Endodermal cell (in vitro differentiated cells): ENCODE measurements around the gene MAP4K3. TPM values are rescaled to one million over a fixed set of nuclear protein-coding genes. Genes with fewer than 3 reads are reported as not detected.

Source experiments
- DNase-seq: peaks from one replicate; pipeline ENCODE4 v3.0.0-alpha.2; 2017
- H3K27ac ChIP-seq: 2 replicates; pipeline ENCODE4 v1.5.1; 2013; ENCODE audit warnings: mild to moderate bottlenecking, low read depth, low read length, moderate library complexity
- H3K27me3 ChIP-seq: 2 replicates; pipeline ENCODE4 v1.6.1; 2013; ENCODE audit warnings: mild to moderate bottlenecking, low read length, moderate library complexity; ENCODE audit not compliant: insufficient read depth, control insufficient read depth, poor library complexity, severe bottlenecking
- H3K36me3 ChIP-seq: 2 replicates; pipeline ENCODE4 v1.7.0; 2013; ENCODE audit warnings: mild to moderate bottlenecking, low read length, moderate library complexity; ENCODE audit not compliant: control insufficient read depth, insufficient read depth
- H3K4me1 ChIP-seq: one replicate; pipeline ENCODE4 v1.7.0; 2013; ENCODE audit warnings: low read length; ENCODE audit not compliant: control insufficient read depth, insufficient read depth
- H3K4me3 ChIP-seq: 2 replicates; pipeline ENCODE4 v1.5.1; 2013; ENCODE audit warnings: mild to moderate bottlenecking, low read length, moderate library complexity
- H3K9ac ChIP-seq: 2 replicates; pipeline ENCODE4 v1.6.1; 2013; ENCODE audit warnings: mild to moderate bottlenecking, low read length, moderate library complexity; ENCODE audit not compliant: poor library complexity, severe bottlenecking; ENCODE audit errors: extremely low read depth
- H3K9me3 ChIP-seq: 2 replicates; pipeline ENCODE4 v1.6.1; 2013; ENCODE audit warnings: mild to moderate bottlenecking, low read length, moderate library complexity; ENCODE audit not compliant: control insufficient read depth
- H3K27ac Mint-ChIP-seq: 2 replicates; pipeline ENCODE4 v1.8.0; 2020; ENCODE audit warnings: mixed read lengths
- H3K27me3 Mint-ChIP-seq: 2 replicates; pipeline ENCODE4 v1.8.0; 2021; ENCODE audit warnings: mild to moderate bottlenecking, mixed read lengths; ENCODE audit not compliant: insufficient read depth
- H3K36me3 Mint-ChIP-seq: 2 replicates; pipeline ENCODE4 v1.8.0; 2020; ENCODE audit warnings: low read depth, mixed read lengths
- H3K4me1 Mint-ChIP-seq: 2 replicates; pipeline ENCODE4 v1.8.0; 2020; ENCODE audit warnings: mixed read lengths
- H3K4me3 Mint-ChIP-seq: 2 replicates; pipeline ENCODE4 v1.8.0; 2020; ENCODE audit warnings: mild to moderate bottlenecking, moderate library complexity, mixed read lengths
- H3K9me3 Mint-ChIP-seq: 2 replicates; pipeline ENCODE4 v1.8.0; 2020; ENCODE audit warnings: mild to moderate bottlenecking, mixed read lengths
- CTCF ChIP-seq: fragments of 200-600 bp; sonication (generic); conservative IDR thresholded peaks from 2 replicates; pipeline ENCODE4 v1.5.0; 2021; ENCODE audit warnings: antibody characterized with exemption, mild to moderate bottlenecking
- WGBS, 2 experiments: methylation state at CpG; one replicate each; pipeline versions ENCODE4 v1.1.5 to v1.1.7; 2013; ENCODE audit warnings: missing lambda C conversion rate in 2 of 2, mixed read lengths in 1 of 2; ENCODE audit not compliant: insufficient coverage in 1 of 2, insufficient read length in 1 of 2; 5-methylcytosine and 5-hydroxymethylcytosine counted together
- total RNA-seq, 2 donors: library from RNA; stranded (reverse); fragmentation: NEBNext Ultra II Directional in 1 of 2; extraction: Animal tissue kit (Norgen Biotek cat#: 25700) in 1 of 2; gene quantifications; 2 replicates in 1 of 2; 3 replicates in 1 of 2; pipeline ENCODE4 v1.2.1, GENCODE V29; 2021

MAP4K3 gene
- total RNA-seq, 2 donors from 2014 or later: 39.1 to 45.5 TPM

DNA sequence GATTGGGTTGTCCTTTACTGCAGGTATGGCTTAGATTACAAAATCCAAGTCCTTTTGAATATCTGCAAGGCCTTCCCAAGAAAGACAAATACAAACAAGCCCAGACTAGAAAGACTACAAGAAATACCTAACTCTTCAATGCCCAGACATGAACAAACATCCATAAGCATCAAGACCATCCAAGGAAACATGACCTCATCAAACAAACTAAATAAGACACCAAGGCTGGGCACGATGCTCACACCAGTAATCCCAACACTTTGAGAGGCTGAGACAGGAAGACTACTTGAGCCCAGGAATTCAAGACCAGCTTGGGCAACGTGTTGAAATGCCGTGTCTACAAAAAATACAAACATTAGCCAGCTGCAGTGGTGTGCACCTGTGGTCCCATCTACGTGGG lies 31.7 kb downstream of the MAP4K3 start:
- Mint-ChIP-seq H3K36me3 (peaks cover 2% of the 10 kb centered on the region), H3K27me3 (no peaks in the 10 kb centered on the region), H3K9me3 (no peaks in the 10 kb centered on the region), H3K4me1 (peaks cover 55% of the 10 kb centered on the region), H3K4me3 (no peak overlapping the region), H3K27ac (peak overlapping the region; percentile 13)
- H3K9me3 ChIP-seq: no peaks in the 10 kb centered on the region
- H3K4me1 ChIP-seq: no peaks in the 10 kb centered on the region
- DNase-seq: no peak
- no peaks in the 10 kb centered on the region for H3K27me3 ChIP-seq
- H3K27ac ChIP-seq: no peak overlapping the region
- TF ChIP-seq CTCF: no peak
- no peak overlapping the region for H3K9ac ChIP-seq
- 84 to 90% methylated on average over 4 of the region's 4 CpGs for WGBS, 2 experiments
- no peak overlapping the region for H3K4me3 ChIP-seq
- no peaks in the 10 kb centered on the region for H3K36me3 ChIP-seq

DNA sequence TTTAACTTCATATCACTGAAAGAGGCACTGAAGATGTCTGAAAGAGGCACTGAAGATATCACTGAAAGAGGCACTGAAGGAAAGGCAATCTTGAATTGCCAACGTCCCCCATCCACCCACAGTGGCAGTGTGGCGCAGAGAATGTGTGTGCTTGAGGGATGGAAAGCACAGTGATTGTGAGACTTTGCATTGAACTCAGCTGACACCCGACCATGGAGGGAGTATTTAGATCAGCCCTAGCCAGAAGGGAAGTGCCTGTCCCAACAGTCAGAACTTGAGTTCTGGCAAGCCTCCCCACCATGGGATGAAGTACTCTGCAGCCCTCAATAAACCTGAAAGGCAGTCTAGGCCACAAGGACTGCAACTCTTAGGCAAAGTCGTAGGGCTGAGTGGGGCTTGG lies 33.8 kb downstream of the MAP4K3 start:
- Histone ChIP-seq H3K9ac (no peak overlapping the region), H3K27me3 (no peaks in the 10 kb centered on the region), H3K27ac (no peak overlapping the region), H3K4me1 (no peaks in the 10 kb centered on the region), H3K9me3 (no peaks in the 10 kb centered on the region), H3K36me3 (no peaks in the 10 kb centered on the region), H3K4me3 (no peak overlapping the region)
- Mint-ChIP-seq H3K9me3 (no peaks in the 10 kb centered on the region), H3K4me1 (peaks cover 45% of the 10 kb centered on the region), H3K27me3 (no peaks in the 10 kb centered on the region), H3K27ac (peak overlapping the region; percentile 64), H3K36me3 (peaks cover 2% of the 10 kb centered on the region), H3K4me3 (no peak overlapping the region)
- 87 to 94% methylated on average over 4 of the region's 4 CpGs for WGBS, 2 experiments
- DNase-seq: no peak
- no peak for TF ChIP-seq CTCF

- no peak for TF ChIP-seq CTCF
- no peaks in the 10 kb centered on the region for H3K9me3 Mint-ChIP-seq
- H3K27me3 ChIP-seq: no peaks in the 10 kb centered on the region
- peaks cover 30% of the 10 kb centered on the region for H3K4me1 Mint-ChIP-seq
- WGBS, 2 experiments: 92 to 93% methylated on average over 6 to 8 of the region's 8 CpGs
- no peak overlapping the region for H3K4me3 ChIP-seq
- no peaks in the 10 kb centered on the region for H3K27me3 Mint-ChIP-seq
- no peaks in the 10 kb centered on the region for H3K36me3 ChIP-seq
- DNase-seq: no peak
- H3K27ac Mint-ChIP-seq: peak overlapping the region; percentile 18
- no peaks in the 10 kb centered on the region for H3K4me1 ChIP-seq
- H3K4me3 Mint-ChIP-seq: no peak overlapping the region
- H3K36me3 Mint-ChIP-seq: peaks cover 2% of the 10 kb centered on the region
- H3K9me3 ChIP-seq: no peaks in the 10 kb centered on the region
- no peak overlapping the region for H3K9ac ChIP-seq
- no peak overlapping the region for H3K27ac ChIP-seq
These were observed 35.8 kb downstream of the MAP4K3 start for GRCh38 chr2:39401319-39401718.
